DND-41 (cell line): ENCODE results near the gene GLTP.
"Not testable (repeated sequence)": the region's sequence is repeated elsewhere in the genome, so short reads cannot be mapped to it uniquely, and the experiment has no call there.

Source experiments
- ATAC-seq: fragments of 200-7000 bp; cut with Tn5 transposase; 3 replicates; pipeline ENCODE4 v1.9.1; 2021; ENCODE audit warnings: low read depth; ENCODE audit not compliant: insufficient read depth
- DNase-seq: peaks from one replicate; pipeline ENCODE4 v3.0.0-alpha.2; 2020
- H2AFZ ChIP-seq: 2 replicates; pipeline ENCODE4 v1.6.0; 2012; ENCODE audit warnings: low read depth, low read length
- H3K27ac ChIP-seq: 2 replicates; pipeline ENCODE4 v1.5.1; 2012; ENCODE audit warnings: low read length, inconsistent platforms
- H3K27me3 ChIP-seq: fragments of 200-600 bp; sonication (generic); 2 replicates; pipeline ENCODE4 v1.6.0; 2012; ENCODE audit warnings: low read length, mild to moderate bottlenecking, inconsistent platforms; ENCODE audit not compliant: insufficient read depth, poor library complexity
- H3K36me3 ChIP-seq: 2 replicates; pipeline ENCODE4 v1.5.1; 2012; ENCODE audit warnings: low read length, inconsistent platforms; ENCODE audit not compliant: insufficient read depth
- H3K4me1 ChIP-seq: 2 replicates; pipeline ENCODE4 v1.5.1; 2012; ENCODE audit warnings: mild to moderate bottlenecking, low read length; ENCODE audit not compliant: insufficient read depth
- H3K4me2 ChIP-seq: 2 replicates; pipeline ENCODE4 v1.6.0; 2012; ENCODE audit warnings: mild to moderate bottlenecking, moderate library complexity, low read length, inconsistent platforms; ENCODE audit not compliant: insufficient read depth
- H3K4me3 ChIP-seq, 2 experiments: fragments of 200-600 bp in 1 of 2; shearing (Covaris generic) in 1 of 2; 2 replicates each; pipeline ENCODE4 v1.5.1; 2012 to 2016; ENCODE audit warnings: inconsistent platforms in 2 of 2, low read length in 2 of 2, mild to moderate bottlenecking in 2 of 2, low read depth in 1 of 2, moderate library complexity in 1 of 2
- H3K79me2 ChIP-seq: 2 replicates; pipeline ENCODE4 v1.6.0; 2012; ENCODE audit warnings: low read length, inconsistent platforms; ENCODE audit not compliant: insufficient read depth
- H3K9ac ChIP-seq: 2 replicates; pipeline ENCODE4 v1.6.0; 2012; ENCODE audit warnings: low read depth, mild to moderate bottlenecking, inconsistent platforms, low read length, moderate library complexity
- H3K9me3 ChIP-seq: 2 replicates; pipeline ENCODE4 v1.5.1; 2012; ENCODE audit warnings: low read length, moderate library complexity, mild to moderate bottlenecking, inconsistent platforms; ENCODE audit not compliant: insufficient read depth, severe bottlenecking
- H4K20me1 ChIP-seq: 2 replicates; pipeline ENCODE4 v1.6.0; 2012; ENCODE audit warnings: low read length; ENCODE audit not compliant: insufficient read depth
- CTCF ChIP-seq: IDR thresholded peaks from 2 replicates; pipeline ENCODE4 v1.5.1; 2012; ENCODE audit warnings: borderline replicate concordance, low read length, moderate library complexity, mild to moderate bottlenecking; ENCODE audit not compliant: poor library complexity, severe bottlenecking; ENCODE audit errors: extremely low read depth
- EZH2 ChIP-seq: IDR thresholded peaks from 3 replicates; pipeline ENCODE4 v1.6.1; 2012; ENCODE audit warnings: borderline replicate concordance, low read depth, mild to moderate bottlenecking, moderate library complexity, low read length, inconsistent platforms; ENCODE audit not compliant: severe bottlenecking

Gene GLTP

GRCh38 chr12:109868182-109869051 lies 11.9 kb downstream of the GLTP start:
- Histone ChIP-seq H3K36me3 (0 out of 2 replicates have a peak, but pooled peaks cover 9% of the 10 kb centered on the region), H3K27ac (no peak overlapping the region), H3K9me3 (no peaks in the 10 kb centered on the region), H3K4me1 (no peaks in the 10 kb centered on the region), H3K4me3 (no peak overlapping the region), H3K4me2 (no peak overlapping the region), H3K79me2 (no peaks in the 10 kb centered on the region; the same call in 1 of the 2 replicates), H2AFZ (no peak overlapping the region), H4K20me1 (peaks cover 9% of the 10 kb centered on the region; the same call in 1 of the 2 replicates), H3K27me3 (no peaks in the 10 kb centered on the region), H3K9ac (no peak overlapping the region)
- TF ChIP-seq CTCF (no peak), EZH2 (no peak)
- ATAC-seq, result no peak
- DNase-seq, result no peak

GRCh38 chr12:109864916-109865315 lies 15.4 kb downstream of the GLTP start:
- ATAC-seq (no peak), DNase-seq (no peak)
- Histone ChIP-seq H3K9me3 (no peaks in the 10 kb centered on the region), H3K27me3 (no peaks in the 10 kb centered on the region), H3K36me3 (no peaks in the 10 kb centered on the region), H2AFZ (no peak overlapping the region), H3K4me2 (no peak overlapping the region), H3K27ac (no peak overlapping the region), H3K4me1 (no peaks in the 10 kb centered on the region), H4K20me1 (peaks cover 9% of the 10 kb centered on the region; the same call in 1 of the 2 replicates), H3K9ac (no peak overlapping the region), H3K79me2 (no peaks in the 10 kb centered on the region), H3K4me3 (no peak overlapping the region)
- TF ChIP-seq EZH2, result no peak
- TF ChIP-seq CTCF, result no peak

- no peak overlapping the region for H3K4me2 ChIP-seq
- no peak overlapping the region for H3K4me3 ChIP-seq
- H3K79me2 ChIP-seq, result no peaks in the 10 kb centered on the region
- no peak overlapping the region for H3K27ac ChIP-seq
- no peaks in the 10 kb centered on the region for H3K4me1 ChIP-seq
- H3K36me3 ChIP-seq, result no peaks in the 10 kb centered on the region
- peaks cover 9% of the 10 kb centered on the region; the same call in 1 of the 2 replicates for H4K20me1 ChIP-seq
- no peak for TF ChIP-seq CTCF
- no peak for TF ChIP-seq EZH2
- no peaks in the 10 kb centered on the region for H3K27me3 ChIP-seq
- H3K9me3 ChIP-seq, result no peaks in the 10 kb centered on the region
- no peak for DNase-seq
- no peak overlapping the region for H3K9ac ChIP-seq
- ATAC-seq, result peak; percentile 58; the same call in 1 of the 3 replicates
- no peak overlapping the region for H2AFZ ChIP-seq
Measured at GRCh38 chr12:109863847-109864712, 16.3 kb downstream of the GLTP start.

- not testable (repeated sequence) for H3K36me3 ChIP-seq, H3K27me3 ChIP-seq, ATAC-seq, H3K79me2 ChIP-seq, H3K9me3 ChIP-seq, H2AFZ ChIP-seq, DNase-seq, H3K4me1 ChIP-seq, H3K9ac ChIP-seq, H4K20me1 ChIP-seq, H3K4me3 ChIP-seq, H3K27ac ChIP-seq, H3K4me2 ChIP-seq
Measured at GRCh38 chr12:109862491-109862890, 17.9 kb downstream of the GLTP start.
